GM18858 (cell line): ENCODE results near the gene SLC35B2.
"Not testable (repeated sequence)": the region's sequence is repeated elsewhere in the genome, so short reads cannot be mapped to it uniquely, and the experiment has no call there.

Experiments used
- ATAC-seq: cut with Tn5 transposase; IDR thresholded peaks from one replicate; pipeline ENCODE4 v1.9.1; 2021; ENCODE audit not compliant: unreplicated experiment

SLC35B2 gene

GRCh38 chr6:44235891-44236516 lies 21.3 kb downstream of the SLC35B2 start:
- no peak for ATAC-seq

DNA sequence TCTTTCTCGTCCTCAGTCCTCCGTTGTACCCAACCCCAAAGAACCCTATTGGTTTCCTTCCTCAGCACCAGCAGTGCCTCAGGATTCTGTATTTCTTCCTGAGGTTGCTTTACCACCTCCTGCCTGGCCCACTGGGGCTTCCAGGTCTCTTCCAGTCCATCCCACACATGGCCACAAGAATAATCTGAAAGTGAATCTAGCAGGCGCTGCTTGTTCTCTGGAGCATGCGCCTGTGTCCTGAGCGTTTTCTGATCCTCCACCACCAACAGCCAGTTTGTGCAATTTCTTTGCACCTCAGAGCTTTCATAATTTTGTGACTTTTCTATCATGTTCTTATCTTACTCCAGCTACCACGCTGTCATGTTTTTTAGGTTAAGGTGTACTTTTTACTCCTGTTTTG lies 22.1 kb downstream of the SLC35B2 start:
- no peak for ATAC-seq

- ATAC-seq = no peak
These were observed 23.0 kb downstream of the SLC35B2 start for GRCh38 chr6:44234101-44235025.

DNA sequence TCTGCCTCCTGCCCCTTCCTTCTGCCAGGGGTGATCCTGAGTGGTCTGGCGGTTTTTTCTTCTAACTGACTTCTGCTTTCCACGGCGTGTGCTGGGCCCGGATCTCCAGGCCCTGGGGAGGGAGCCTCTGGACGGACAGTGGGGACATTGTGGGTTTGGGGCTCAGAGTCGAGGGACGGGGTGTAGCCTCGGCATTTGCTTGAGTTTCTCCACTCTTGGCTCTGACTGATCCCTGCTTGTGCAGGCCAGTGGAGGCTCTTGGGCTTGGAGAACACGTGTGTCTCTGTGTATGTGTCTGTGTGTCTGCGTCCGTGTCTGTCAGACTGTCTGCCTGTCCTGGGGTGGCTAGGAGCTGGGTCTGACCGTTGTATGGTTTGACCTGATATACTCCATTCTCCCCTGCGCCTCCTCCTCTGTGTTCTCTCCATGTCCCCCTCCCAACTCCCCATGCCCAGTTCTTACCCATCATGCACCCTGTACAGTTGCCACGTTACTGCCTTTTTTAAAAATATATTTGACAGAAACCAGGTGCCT lies 23.7 kb downstream of the SLC35B2 start:
- ATAC-seq = no peak

GRCh38 chr6:44232676-44233566 lies 24.4 kb downstream of the SLC35B2 start:
- ATAC-seq = no peak

DNA sequence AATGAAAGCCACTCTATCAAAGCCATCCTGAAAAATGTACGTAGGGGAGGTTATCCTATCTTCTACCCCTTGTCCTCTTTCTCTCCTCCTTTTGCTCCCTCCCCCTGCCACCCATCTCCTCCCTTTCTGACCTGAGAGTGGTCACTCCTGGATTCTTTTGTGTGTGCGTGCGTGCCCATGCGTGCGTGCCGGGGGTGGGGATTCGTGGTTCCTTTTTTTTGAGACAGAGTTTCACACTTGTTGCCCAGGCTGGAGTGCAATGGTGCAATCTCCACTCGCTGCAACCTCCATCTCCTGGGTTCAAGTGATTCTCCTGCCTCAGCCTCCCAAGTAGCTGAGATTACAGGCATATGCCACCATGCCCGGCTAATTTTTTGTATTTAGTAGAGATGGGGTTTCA lies 25.9 kb downstream of the SLC35B2 start:
- not testable (repeated sequence) for ATAC-seq

- no peak for ATAC-seq
These were observed 27.2 kb downstream of the SLC35B2 start for GRCh38 chr6:44230034-44230675.

DNA sequence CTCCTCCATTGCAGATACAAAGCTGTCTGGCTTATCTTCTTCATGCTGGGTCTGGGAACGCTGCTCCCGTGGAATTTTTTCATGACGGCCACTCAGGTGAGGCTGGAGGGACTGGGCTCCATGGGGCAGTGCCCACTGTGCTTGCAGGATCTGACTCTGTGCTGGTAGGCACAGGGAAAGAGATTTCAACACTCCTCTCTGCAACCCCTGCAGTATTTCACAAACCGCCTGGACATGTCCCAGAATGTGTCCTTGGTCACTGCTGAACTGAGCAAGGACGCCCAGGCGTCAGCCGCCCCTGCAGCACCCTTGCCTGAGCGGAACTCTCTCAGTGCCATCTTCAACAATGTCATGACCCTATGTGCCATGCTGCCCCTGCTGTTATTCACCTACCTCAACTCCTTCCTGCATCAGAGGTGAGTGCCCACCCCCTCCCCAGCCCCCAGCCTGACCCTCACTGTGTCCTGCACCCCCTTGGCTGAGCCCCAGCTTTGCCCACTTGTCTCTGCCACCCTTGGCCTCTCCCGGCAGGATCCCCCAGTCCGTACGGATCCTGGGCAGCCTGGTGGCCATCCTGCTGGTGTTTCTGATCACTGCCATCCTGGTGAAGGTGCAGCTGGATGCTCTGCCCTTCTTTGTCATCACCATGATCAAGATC lies 27.8 kb downstream of the SLC35B2 start:
- ATAC-seq = no peak

- ATAC-seq = no peak
These were observed 28.5 kb downstream of the SLC35B2 start for GRCh38 chr6:44228836-44229235.

GRCh38 chr6:44228433-44228832 lies 28.9 kb downstream of the SLC35B2 start:
- no peak for ATAC-seq

DNA sequence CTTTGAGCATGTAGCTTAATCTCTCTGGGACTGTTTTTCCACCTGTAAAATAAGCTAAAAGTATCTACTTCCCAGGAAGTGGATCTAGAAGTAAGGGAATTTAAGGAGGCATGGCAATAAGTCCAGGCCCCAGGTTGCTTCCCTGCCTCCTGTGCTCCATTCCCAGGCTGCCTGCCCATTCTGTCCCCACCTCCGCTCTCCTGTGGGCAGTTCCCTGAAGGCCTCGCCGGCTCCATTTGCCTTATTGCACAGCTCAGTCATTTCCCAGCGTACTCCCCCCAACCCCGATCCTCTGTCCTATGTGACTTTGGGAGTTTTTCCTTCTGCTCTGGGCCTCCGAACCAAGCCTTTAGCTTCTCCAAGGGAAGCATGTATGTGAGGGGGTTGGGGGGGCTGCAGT lies 29.3 kb downstream of the SLC35B2 start:
- no peak for ATAC-seq

GRCh38 chr6:44227148-44227793 lies 30.1 kb downstream of the SLC35B2 start:
- no peak for ATAC-seq

GRCh38 chr6:44226368-44227147 lies 30.8 kb downstream of the SLC35B2 start:
- ATAC-seq = no peak

DNA sequence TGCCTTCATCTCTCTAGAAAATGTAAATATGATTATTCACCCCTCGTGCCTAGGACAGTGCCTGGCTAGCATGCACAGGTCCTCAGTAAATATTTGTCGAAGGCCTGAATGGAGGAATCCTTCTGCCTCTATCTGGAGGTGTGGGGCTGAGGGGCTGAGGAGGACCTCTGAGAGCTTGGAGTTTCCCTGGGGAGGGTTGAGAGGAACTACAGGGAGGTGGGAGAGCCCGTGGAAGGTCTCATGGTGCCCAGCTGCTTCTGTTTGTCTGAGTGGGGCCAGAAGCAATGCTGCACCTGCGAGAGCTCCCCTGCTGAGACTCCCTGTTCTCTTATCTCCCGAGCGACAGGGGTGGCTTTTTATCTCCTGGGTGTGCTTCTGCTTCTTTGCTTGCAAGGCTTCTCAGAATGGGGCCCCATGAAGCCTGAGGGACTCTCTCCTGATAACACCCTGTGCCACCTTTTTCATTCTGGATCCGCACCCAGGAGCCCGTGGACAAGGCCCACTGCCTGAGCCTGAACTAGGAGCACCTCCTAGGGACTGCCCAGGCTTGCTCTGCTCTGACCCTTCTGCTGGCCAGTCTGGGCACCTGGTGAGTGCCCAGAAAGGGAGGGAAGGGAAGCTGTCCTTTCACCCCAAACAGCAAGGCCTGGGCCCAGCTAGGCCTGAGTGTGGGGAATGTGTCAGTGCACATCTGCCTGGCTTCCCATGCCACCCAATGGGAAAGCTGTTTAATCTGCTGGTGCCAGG lies 31.6 kb downstream of the SLC35B2 start:
- ATAC-seq = no peak

DNA sequence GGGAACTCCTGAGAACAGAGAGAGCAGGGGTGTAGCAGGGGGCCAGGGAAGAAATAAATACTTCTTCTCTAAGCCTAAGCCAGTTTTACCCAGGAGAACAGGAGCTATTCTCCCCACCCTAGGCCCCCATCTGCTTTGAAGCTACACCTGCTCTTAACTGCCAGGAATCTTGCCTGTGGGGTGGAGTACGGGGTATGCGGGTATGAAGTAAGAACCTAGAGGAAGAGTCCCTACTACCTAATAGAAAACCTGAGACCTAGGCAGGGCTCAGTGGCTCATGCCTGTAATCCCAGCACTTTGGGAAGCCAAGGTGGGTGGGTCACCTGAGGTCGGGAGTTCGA lies 32.4 kb downstream of the SLC35B2 start:
- no peak for ATAC-seq

GRCh38 chr6:44224029-44224964 lies 33.0 kb downstream of the SLC35B2 start:
- no peak for ATAC-seq
